ENCODE results near the gene C3. TPM values are rescaled to one million over a fixed set of nuclear protein-coding genes. Genes with fewer than 3 reads are reported as not detected.

C3 gene
- total and polyA plus RNA-seq, 8 donors = 67.7 to 3,753 (median 596) TPM

DNA sequence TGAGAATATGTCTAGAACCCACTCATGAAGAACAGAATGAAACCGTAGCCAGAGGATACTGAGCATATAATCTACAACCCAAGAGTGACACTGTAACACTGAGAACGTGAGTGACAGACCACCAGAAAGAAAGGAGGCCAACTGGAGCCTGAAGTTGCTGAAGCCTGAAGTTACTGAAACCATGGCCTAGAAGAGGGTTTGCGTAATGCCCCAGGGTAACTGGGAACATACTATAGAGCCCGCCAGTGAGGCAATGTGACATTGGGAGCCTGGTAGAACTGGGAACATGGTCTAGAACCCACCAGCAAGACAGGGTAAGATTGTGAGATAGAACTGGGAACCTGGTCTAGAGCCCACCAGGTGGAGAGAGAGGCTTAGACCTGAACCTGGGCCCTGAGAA, 35.0 kb downstream of the C3 start:
- no peak for ATAC-seq
- no peaks in the 10 kb centered on the region for H3K4me1 ChIP-seq
- no peak overlapping the region for H3K4me3 ChIP-seq
- no peak for FAIRE-seq
- no peaks in the 10 kb centered on the region for H3K9me3 ChIP-seq
- no peaks in the 10 kb centered on the region for H3K27me3 ChIP-seq
- H3K27ac ChIP-seq = no peak overlapping the region
- DNase-seq = no peak
- intact Hi-C loops (cut with DNase I) = no loop called here
- WGBS, 2 donors = 72 to 82% methylated on average over 4 of the region's 4 CpGs
- TF ChIP-seq, protein P1, sequence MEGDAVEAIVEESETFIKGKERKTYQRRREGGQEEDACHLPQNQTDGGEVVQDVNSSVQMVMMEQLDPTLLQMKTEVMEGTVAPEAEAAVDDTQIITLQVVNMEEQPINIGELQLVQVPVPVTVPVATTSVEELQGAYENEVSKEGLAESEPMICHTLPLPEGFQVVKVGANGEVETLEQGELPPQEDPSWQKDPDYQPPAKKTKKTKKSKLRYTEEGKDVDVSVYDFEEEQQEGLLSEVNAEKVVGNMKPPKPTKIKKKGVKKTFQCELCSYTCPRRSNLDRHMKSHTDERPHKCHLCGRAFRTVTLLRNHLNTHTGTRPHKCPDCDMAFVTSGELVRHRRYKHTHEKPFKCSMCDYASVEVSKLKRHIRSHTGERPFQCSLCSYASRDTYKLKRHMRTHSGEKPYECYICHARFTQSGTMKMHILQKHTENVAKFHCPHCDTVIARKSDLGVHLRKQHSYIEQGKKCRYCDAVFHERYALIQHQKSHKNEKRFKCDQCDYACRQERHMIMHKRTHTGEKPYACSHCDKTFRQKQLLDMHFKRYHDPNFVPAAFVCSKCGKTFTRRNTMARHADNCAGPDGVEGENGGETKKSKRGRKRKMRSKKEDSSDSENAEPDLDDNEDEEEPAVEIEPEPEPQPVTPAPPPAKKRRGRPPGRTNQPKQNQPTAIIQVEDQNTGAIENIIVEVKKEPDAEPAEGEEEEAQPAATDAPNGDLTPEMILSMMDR (IDR thresholded peaks at IDR 0.05) = no peak
- peaks cover 0 to 2% (median 1%) of the 10 kb centered on the region in 3 donors for H3K36me3 ChIP-seq

DNA sequence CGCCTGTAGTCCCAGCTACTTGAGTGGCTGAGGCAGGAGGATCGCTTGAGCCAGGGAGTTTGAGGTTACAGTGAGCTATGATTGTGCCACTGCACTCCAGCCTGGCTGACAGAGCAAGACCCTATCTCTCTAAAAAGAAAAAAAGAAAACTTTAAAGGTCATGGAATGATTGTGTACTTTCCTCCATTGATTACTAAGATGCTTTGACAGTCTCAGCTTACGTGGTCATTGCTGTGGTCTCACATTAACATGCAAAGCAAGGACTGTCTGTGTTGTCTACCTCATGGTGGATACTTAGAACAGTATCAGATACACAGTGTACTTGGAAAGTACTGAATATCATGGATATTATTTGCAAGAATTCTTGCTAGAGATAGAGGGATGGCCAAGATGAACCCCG, 36.5 kb downstream of the C3 start:
- no peak for ATAC-seq
- Histone ChIP-seq H3K4me1 (no peaks in the 10 kb centered on the region), H3K27ac (no peak overlapping the region), H3K9me3 (no peaks in the 10 kb centered on the region), H3K4me3 (no peak overlapping the region), H3K36me3 (peaks cover 0 to 3% (median 0%) of the 10 kb centered on the region in 3 donors), H3K27me3 (no peaks in the 10 kb centered on the region)
- DNase-seq = no peak
- WGBS, 2 donors = 82 to 93% methylated on average over 4 of the region's 4 CpGs
- TF ChIP-seq, protein P1 (IDR thresholded peaks at IDR 0.05) = no peak
- intact Hi-C loops (cut with DNase I) = no loop called here
- FAIRE-seq = no peak

DNA sequence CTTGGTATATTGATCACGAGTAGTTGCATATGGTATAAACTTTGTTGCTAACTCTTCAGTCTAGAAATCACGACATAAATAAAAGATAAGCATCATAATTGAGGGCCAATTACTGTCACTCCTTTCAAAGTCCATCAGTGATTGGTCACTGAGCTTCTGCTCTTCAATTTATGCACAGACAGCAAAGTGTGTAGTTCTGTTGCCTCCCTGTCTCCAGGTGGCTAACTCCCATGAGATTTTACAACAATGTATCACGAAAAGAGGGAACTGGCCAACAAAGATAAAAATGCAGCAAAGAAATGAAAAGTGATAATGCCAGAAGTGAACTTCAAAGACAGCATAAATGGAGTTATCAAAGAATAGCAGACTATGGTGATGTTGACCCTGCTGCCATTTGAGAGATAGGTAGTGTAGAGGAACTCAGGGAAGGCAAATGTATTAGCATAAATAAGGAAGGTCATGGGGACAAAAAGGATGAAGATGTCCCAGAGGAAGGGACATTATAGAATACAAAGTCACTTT, 37.8 kb downstream of the C3 start:
- FAIRE-seq = no peak
- no peaks in the 10 kb centered on the region for H3K27me3 ChIP-seq
- TF ChIP-seq, protein P1 (IDR thresholded peaks at IDR 0.05) = no peak
- 44 to 48% methylated on average over 3 of the region's 3 CpGs for WGBS, 2 donors
- ATAC-seq = no peak
- H3K27ac ChIP-seq = no peak overlapping the region
- intact Hi-C loops (cut with DNase I) = no loop called here
- no peaks in the 10 kb centered on the region for H3K9me3 ChIP-seq
- peaks cover 0 to 3% (median 0%) of the 10 kb centered on the region in 3 donors for H3K36me3 ChIP-seq
- no peak overlapping the region for H3K4me3 ChIP-seq
- DNase-seq = no peak
- H3K4me1 ChIP-seq = no peaks in the 10 kb centered on the region

DNA sequence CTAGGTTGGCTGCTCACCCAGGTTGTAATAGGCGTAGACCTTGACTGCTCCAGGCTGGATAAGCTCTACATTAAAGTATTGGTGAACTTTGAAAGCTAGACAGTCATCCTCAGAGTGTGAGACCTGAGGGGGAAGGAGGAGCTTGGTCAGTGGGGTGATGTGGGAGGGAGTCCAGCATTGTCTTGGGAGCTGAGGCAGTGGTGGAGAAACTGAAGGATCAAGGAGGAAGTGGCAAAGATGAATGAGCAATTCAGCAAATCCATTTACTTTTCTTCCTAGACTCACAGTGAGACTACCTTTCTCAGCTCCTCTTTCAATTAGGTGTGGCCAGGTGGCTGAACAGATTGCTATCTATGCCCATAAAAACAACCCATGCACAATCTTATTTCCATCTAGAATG, 40.3 kb downstream of the C3 start:
- intact Hi-C loops (cut with DNase I) = no loop called here
- no peaks in the 10 kb centered on the region for H3K9me3 ChIP-seq
- no peak overlapping the region for H3K4me3 ChIP-seq
- H3K27ac ChIP-seq = no peak overlapping the region
- no peaks in the 10 kb centered on the region for H3K27me3 ChIP-seq
- 89 to 91% methylated on average over 1 of the region's 1 CpG for WGBS, 2 donors
- H3K4me1 ChIP-seq = no peaks in the 10 kb centered on the region
- ATAC-seq (no peak), FAIRE-seq (no peak), DNase-seq (no peak)
- TF ChIP-seq, protein P1 (IDR thresholded peaks at IDR 0.05) = no peak
- peaks cover 0 to 3% (median 0%) of the 10 kb centered on the region in 3 donors for H3K36me3 ChIP-seq

DNA sequence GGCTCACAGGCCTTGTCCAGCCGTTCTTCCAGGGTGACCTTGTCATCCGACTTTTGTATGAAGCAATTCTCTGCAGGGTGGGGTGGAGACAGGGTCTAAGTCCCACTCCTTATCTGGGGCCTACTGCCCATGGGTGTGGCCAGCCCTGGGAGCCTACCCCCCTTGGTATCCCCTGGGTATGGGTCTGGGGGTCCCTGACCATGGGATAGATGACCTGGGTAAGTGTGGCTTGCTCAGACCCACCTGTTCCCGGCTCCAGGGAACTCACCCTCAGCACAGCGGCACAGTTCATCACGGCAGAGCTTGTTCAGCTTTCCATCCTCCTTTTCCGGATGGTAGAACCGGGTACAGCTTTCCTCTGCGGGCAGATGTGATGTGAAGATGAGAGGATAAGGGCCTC, 41.3 kb downstream of the C3 start:
- WGBS, 2 donors = 77 to 93% methylated on average over 8 of the region's 8 CpGs
- intact Hi-C loops (cut with DNase I) = no loop called here
- H3K4me1 ChIP-seq = no peaks in the 10 kb centered on the region
- H3K27me3 ChIP-seq = no peaks in the 10 kb centered on the region
- no peak overlapping the region for H3K27ac ChIP-seq
- FAIRE-seq = no peak
- no peak for DNase-seq
- no peak overlapping the region for H3K4me3 ChIP-seq
- ATAC-seq = no peak
- TF ChIP-seq, protein P1 (IDR thresholded peaks at IDR 0.05) = no peak
- H3K36me3 ChIP-seq = peaks cover 0 to 3% (median 0%) of the 10 kb centered on the region in 3 donors
- H3K9me3 ChIP-seq = no peaks in the 10 kb centered on the region

Measured in pancreas (tissue), 10 donors.